SH-SY5Y (cell line): ENCODE measurements around the gene LRRC7.

ENCODE experiments used
- GATA2 ChIP-seq: IDR thresholded peaks from 2 replicates; pipeline ENCODE4 v1.6.1; 2011; ENCODE audit warnings: mild to moderate bottlenecking, low read depth, low read length
- GATA3 ChIP-seq: IDR thresholded peaks from 2 replicates; pipeline ENCODE4 v1.6.1; 2011; ENCODE audit warnings: low read depth, mild to moderate bottlenecking, low read length, moderate library complexity

DNA sequence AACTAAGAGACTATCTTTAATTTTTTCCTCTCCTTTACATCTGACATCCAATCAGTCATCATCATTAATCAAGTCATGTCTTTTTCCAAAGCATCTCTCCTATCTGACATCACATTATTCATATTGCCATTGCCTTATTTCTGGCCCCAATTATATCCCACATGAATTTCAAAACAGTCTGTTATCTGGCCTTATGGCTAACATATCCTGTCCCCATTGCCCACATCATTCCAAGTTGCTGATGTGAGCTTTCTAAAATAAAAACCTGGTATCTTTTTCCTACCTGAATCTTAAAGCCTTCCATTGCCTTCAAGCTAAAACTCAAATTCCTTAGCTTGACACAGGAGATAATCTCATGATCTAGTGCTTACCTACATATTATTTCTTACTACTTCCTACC, 353.8 kb downstream of the LRRC7 start:
- no peak for TF ChIP-seq GATA2
- no peak for TF ChIP-seq GATA3
